Raji (cell line): ENCODE data around the gene FGF3.

ENCODE experiments used
- POLR2A ChIP-seq: IDR thresholded peaks from 2 replicates; pipeline ENCODE4 v1.6.1; 2011; ENCODE audit warnings: low read depth, low read length, control low read depth; ENCODE audit not compliant: insufficient read depth

The FGF3 gene

GRCh38 chr11:69821511-69822040 lies 2.4 kb upstream of the FGF3 start:
- no peak for TF ChIP-seq POLR2A

GRCh38 chr11:69820441-69820840 lies 1.2 kb upstream of the FGF3 start:
- no peak for TF ChIP-seq POLR2A

- no peak for TF ChIP-seq POLR2A
Observed at GRCh38 chr11:69819541-69820070, 390 bp upstream of the FGF3 start.

- no peak for TF ChIP-seq POLR2A
Observed at GRCh38 chr11:69818231-69818602, 999 bp downstream of the FGF3 start.

GRCh38 chr11:69817265-69818230 lies 1.7 kb downstream of the FGF3 start:
- TF ChIP-seq POLR2A, result no peak

- no peak for TF ChIP-seq POLR2A
Observed at GRCh38 chr11:69816671-69817070, 2.5 kb downstream of the FGF3 start.

- TF ChIP-seq POLR2A, result no peak
Observed at GRCh38 chr11:69815973-69816372, 3.2 kb downstream of the FGF3 start.

- TF ChIP-seq POLR2A, result no peak
Observed at GRCh38 chr11:69814902-69815301, 4.3 kb downstream of the FGF3 start.

- TF ChIP-seq POLR2A, result no peak
Observed at GRCh38 chr11:69814411-69814810, 4.8 kb downstream of the FGF3 start.

GRCh38 chr11:69813839-69814238 lies 5.4 kb downstream of the FGF3 start:
- no peak for TF ChIP-seq POLR2A

GRCh38 chr11:69812946-69813345 lies 6.3 kb downstream of the FGF3 start:
- no peak for TF ChIP-seq POLR2A

- no peak for TF ChIP-seq POLR2A
Observed at GRCh38 chr11:69812256-69812655, 7.0 kb downstream of the FGF3 start.

GRCh38 chr11:69811431-69811830 lies 7.8 kb downstream of the FGF3 start:
- no peak for TF ChIP-seq POLR2A

GRCh38 chr11:69810289-69811118 lies 8.7 kb downstream of the FGF3 start:
- no peak for TF ChIP-seq POLR2A

- no peak for TF ChIP-seq POLR2A
Observed at GRCh38 chr11:69808667-69809086, 10.5 kb downstream of the FGF3 start.
